ENCODE measurements around the gene RORC.
"Not testable (repeated sequence)": the region's sequence is repeated elsewhere in the genome, so short reads cannot be mapped to it uniquely, and the experiment has no call there.

The RORC gene

DNA sequence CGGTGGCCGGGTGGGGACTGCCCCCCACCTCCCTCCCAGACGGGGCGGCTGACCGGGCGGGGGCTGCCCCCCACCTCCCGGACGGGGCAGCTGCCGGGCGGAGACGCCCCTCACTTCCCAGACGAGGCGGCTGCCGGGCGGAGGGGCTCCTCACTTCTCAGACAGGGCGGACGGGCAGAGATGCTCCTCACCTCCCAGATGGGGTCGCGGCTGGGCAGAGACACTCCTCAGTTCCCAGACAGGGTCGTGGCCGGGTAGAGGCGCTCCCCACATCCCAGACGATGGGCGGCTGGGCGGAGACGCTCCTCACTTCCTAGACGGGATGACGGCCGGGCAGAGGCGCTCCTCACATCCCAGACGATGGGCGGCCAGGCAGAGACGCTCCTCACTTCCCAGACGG, 62.3 kb downstream of the RORC start:
- DNase-seq, result not testable (repeated sequence)

DNA sequence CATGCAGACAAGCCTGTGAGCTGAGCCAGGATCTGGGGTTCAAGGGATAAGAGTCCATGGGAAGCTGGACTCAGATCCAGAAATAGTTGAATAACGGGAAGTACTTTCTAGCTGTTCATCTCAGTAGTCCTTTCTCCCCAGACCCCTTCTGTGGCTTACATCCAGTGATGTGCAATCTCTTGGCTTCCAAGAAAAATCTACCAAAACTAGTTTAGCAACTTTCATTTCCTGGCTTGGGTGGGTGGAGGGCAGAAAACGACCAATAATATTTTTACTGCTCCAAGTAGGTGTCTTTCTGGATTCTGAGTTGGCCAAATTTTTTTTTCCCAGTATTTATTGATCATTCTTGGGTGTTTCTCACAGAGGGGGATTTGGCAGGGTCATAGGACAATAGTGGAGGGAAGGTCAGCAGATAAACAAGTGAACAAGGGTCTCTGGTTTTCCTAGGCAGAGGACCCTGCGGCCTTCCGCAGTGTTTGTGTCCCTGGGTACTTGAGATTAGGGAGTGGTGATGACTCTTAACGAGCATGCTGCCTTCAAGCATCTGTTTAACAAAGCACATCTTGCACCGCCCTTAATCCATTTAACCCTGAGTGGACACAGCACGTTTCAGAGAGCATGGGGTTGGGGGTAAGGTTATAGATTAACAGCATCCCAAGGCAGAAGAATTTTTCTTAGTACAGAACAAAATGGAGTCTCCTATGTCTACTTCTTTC, 63.1 kb downstream of the RORC start:
- DNase-seq, result not testable (repeated sequence)

DNA sequence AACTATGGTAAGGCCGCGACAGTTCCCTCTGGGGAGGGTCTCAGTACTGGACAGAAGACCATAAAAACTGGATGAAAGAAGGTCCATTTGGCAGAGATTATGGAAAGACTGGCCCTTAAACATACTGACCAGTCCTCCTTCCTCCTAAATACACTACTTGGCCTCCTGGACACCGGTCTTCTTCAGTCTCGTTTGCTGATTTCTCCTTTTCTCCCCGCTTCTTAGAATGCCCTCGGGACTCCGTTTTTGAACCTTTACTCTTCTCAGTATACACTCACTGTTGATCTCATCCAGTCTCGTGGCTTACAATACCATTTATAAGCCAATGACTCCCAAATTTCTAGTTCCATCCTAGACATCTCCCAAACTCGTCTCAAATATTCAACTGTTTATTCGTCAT, 67.6 kb downstream of the RORC start:
- no peak for DNase-seq

DNA sequence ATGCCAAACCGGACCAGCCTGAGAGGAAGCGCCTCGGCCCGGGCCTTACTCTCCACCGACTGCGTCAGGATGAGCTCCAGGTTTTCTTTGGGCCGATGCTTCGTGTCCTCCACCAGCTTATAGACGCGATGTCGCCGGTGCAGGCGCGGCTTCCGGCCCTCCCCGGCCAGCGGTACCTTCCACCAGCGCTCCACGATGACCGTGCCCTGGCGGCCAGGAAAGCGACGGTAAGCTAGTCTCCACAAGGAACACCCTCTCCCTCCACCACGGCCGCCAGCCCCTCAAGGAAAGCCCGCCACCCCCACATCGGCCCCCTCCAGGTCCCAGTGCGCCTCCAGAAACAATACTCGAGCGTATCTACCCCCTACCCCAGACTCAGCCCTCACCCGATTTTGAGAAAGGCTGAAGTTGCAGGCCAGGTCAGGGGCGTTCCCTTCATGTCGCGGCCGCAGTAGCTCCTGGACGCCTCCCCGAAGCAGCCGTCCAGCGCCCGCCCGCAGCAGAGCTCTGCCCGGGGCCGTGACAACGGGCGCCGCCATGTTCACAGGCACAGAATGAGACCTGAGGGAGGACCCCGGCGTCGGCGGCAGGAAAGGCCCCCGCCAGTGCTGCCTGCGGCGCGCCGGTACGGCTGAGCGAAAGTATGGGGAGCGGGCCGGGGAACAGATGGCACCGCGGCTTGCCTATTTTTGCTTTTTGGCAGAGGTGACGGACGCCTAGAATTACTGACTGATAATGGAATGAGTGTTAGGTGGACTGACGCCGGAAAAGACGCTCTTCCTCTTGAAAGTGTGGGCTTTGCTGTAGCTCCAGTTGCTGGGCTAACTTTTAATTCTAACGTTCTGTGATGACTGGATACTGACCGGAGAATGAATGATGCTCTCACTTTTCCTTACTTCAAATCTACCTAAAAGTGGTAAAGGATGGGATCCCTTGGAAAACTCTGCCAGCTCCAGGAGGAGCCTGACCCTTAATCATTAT, 68.4 kb downstream of the RORC start, which contains the start of gene MRPL9:
Gene MRPL9, minus strand, starts transcription at position 556 of the 981 bp plus-strand sequence. Its CDS starts 17 bp downstream, at position 539.
- DNase-seq, result peak; percentile 79

DNA sequence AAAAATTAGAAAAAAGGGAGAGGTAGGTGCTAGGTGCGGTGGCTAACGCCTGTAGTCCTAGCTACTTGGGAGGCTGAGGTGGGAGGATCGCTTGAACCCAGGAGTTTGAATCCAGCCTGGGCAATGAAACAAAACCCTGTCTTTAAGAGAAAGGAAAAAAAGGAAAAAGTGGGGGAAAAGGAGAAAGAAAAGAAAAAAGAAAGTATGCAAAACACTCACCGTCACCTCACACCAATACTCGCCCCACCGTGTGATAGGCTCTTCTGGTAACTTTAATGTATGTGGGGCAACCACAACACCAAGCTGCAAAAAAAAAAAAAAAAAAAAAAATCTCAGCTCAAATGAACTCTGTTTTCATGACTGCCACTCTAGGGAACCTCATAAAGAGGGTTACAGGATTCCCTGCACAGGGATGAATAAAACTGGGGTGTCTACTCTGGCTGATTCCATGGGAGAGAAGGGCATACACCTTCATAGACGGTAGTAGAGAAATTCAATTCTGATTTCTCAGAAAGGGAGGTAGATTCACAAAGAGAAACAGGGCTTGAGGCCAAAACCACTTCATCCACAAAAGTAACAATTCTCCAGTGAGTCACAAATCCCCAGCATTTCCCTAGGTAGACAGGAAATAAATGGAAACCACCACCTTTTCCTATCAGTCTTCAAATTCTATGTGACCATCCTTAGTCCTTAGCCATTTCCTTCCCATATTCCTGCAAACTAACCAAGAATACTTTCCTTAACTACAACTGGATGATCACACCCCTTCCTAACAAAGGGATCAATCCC, 70.8 kb downstream of the RORC start:
- DNase-seq, result no peak

DNA sequence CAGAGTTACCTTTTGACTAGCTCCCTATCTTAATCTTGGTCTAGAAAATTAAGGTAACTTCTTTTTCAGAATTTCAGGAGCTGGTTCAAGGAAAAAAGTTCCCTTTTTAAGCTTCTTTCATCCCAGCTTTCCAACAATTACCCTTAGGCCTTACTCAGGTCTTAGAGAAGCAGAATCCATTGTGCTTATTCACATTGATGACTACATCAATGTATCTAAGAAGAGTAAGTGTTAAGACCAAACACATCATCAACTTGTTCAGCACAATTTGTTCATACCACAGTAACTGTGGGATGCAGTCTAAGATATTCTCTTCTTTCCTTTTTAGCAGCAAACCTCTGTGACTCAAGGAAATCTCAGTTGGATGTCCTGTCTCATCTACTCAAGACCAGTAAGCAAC, 72.4 kb downstream of the RORC start:
- DNase-seq, result no peak

DNA sequence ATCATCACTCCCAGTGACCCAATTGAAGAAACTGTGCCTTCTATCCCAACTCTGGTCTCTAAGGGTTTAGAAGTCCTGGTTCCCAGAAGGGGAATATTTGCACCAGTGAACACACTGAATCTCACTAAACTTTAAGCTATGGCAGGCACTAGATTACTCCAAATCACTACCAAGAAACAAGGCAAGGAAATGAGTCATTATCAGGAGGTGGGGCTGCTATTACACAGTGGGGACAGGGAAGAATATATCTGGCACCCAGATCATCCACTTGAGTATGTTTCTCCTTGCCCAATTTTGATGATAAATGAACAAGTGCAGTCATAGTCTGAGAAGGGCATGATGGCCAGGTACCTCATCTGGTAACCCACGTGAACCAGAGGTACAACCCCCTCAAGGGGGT, 75.3 kb downstream of the RORC start:
- no peak for DNase-seq

Measured in fibroblast of upper back skin (primary cell).